Stimulated activated CD8-positive, alpha-beta memory T cell treated with anti-CD3 and anti-CD28 coated beads, Interleukin-7, amount 100 ng/mL, for 48 hours (primary cell): Measurements from ENCODE around the gene C1orf35.
"Not testable (repeated sequence)": the region's sequence is repeated elsewhere in the genome, so short reads cannot be mapped to it uniquely, and the experiment has no call there.

Experiments
- DNase-seq, 2 donors: peaks; one replicate each; pipeline ENCODE4 v3.0.0-alpha.2; 2020; ENCODE audit warnings: low read depth in 1 of 2; ENCODE audit errors: extremely low read depth in 1 of 2

The C1orf35 gene

DNA sequence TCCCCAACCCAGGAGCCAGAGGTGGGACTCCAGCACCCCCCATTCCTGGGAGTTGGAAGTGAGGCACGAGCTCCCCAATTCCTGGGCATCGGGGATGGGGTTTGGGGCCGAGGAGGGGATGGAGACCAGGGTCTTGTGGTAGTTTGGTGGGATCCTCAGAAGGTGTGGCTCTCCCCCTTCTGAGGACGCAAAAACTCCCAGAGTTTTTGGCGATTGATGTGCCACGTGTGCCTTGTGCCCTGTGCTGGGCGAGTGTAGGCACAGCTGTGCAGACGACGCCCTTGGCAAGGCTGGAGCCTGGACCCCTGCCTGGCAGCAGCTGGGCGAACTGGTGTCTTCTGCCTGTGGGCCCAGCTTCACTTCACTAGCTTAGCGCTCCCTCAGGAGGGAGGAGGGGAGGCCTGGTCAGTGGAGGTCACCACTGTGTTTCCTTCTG lies 39.6 kb upstream of the C1orf35 start:
- DNase-seq = no peak

DNA sequence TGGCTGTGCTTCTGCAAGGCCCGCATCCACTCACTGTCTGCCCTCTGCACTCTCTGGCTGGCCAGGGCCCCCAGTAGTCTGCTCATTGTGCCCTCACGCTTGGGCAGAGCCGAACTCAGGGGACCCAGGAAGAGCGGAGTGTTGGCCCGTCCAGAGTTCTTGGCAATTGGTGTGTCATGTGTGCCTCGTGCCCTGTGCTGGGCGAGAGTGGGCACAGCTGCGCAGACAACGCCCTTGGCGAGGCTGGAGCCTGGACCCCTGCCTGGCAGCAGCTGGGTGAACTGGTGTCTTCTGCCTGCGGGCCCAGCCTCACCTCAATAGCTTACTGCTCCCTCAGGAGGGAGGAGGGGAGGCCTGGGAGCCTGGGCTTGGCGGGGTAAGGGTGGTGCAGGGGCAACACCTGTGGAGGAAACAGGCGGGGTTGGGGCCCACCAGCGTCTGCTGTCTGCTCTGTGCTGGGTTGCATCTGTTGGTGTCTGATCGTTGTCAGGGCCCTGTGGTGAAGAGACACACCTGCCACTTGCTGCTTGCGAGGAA lies 39.1 kb upstream of the C1orf35 start:
- DNase-seq = no peak

DNA sequence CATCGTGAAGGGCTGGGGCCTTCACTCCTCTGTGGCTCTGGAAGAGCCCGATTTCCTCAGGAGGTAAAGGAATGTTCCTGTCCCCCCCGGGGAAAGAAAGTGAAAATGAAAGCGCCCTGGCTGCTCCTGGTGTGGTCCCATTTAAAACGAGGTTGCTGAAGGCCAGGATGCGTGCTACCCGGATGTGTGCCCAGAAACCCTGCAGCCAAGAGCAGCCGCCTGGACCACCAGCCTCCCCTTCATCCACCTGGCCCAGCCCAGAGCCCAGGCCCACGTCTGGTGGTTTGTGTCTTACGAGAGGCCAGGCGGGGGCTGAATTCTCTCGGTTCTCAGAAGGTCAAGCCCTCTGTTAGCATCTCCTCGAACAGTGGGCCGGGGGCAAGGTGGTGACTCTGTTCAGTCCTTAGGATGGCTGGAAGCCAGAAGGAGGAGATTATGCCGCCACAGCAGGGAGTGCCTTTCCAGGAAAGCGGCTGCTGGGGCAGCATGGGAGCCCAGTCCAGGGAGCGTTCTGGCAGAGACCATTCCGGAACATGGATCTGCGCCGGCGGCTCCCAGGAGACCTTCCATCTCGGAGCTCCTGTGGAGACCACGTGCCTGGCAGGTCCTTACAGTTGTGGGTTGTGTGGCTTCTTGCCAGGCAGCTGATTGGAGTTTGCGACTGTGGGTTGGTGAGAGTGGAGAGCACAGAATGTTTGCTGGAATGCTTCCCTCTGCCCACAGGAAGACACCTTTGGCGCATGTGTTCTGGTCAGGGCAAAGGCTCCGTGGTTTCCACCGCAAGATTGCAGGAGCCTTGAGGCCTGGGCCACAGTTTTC lies 38.3 kb upstream of the C1orf35 start:
- DNase-seq = no peak

DNA sequence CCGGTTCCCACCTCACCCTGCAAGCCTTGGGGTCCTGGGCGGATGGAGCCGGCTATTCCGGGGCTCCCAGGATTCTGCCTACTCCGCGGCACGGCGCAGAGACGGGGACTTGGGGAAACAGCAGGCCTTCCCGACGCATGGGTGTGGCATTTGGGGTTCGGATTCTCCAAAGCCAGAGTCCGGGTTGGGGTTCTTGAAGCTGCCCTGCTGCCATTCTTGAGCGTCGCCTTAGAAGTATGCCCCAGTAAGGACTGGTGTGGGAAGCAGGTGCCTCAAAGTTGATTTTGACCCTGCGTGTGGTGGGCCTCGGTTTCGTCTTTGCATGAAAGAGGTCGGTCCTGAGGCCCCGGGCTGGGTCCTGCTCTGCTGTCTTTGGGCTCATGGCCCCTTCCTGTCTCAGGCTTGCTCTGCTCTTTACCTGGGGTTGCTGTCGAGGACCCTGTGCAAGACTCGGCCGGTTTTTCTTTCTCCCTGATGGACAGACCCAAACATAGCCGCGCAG lies 37.6 kb upstream of the C1orf35 start:
- no peak for DNase-seq

DNA sequence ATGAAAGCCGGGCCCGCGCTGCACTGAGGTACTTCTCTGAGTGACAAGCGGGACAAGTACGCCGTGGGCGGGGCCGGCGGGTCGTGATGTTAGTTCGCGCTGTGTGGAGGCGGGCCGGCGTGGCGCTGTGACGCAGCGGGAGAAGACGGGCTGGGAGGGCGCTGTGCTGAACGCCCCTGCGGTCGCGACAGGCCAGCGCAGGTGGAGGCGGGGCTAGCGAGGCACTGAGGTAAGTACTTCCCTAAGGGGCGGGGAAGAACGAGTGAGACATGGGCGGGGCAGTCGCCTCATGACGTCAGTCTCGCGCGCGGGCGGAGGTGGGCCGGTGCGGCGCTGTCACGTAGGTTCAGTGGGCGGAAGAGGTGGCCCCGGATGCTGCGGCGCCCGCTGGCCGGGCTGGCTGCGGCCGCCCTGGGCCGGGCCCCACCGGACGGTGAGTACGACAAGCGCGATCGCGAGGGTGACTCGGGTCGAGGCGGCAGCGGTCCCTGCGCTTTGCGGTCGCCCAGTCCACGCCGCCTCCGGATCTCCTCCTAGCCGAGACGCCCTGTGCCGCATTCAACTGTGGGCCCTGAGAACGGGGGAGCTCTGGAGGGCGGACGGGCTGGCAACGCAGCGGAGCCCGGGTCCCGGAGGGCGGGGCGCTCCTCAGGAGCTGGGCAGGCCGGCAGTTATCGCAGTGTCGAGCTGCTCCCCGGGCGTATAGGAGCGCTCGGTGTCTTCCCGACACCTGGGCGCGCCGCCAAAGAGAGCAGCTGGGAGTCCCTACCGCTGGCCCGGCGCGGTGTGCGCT lies 37.0 kb upstream of the C1orf35 start, which contains the start of gene GUK1:
GUK1 (plus strand) TSS at position 349 of the 793 bp plus-strand sequence; CDS start at position 373, 24 bp downstream.
- peak; percentile 100 for DNase-seq

DNA sequence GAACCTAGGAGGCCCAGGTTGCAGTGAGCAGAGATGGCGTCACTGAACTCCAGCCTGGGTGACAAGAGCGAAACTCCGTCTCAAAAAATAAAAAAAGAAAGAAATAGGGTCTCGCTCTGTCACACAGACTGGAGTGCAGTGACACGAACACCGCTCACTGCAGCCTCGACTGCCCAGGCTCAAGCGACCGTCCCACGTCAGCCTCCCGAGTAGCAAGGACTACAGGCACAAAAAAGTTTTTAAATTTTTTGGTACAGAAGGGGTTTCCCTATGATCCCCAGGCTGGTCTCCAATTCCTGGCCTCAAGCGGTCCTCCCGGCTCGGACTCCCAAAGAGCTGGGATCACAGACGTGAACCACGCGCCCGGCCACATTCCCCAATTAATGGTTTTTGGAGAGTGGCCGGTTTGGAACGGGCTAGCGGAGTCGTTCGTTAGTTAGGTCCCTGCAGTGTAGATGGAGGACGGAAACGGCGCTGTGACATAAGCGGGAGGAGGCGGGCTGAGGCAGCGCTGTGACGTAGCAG lies 36.3 kb upstream of the C1orf35 start:
- no peak for DNase-seq

DNA sequence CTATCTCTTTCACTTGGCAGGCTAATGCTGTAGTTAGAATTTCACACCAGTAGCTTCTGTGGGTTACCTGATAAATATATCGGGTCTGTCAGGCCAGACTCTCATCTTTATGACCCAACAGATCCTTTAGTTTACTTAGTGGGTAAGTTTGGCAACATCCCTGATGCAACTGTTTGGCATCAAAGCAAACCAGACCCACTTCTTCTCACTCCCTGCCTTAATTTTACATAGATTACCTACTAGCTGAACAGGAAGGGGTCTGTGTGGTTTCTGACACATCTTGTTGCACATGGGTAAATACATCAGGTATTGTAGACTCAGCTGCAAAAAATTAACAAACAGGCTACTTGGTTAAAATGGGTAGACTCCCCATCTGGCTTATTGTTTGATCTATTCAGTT lies 33.8 kb upstream of the C1orf35 start:
- no peak for DNase-seq

DNA sequence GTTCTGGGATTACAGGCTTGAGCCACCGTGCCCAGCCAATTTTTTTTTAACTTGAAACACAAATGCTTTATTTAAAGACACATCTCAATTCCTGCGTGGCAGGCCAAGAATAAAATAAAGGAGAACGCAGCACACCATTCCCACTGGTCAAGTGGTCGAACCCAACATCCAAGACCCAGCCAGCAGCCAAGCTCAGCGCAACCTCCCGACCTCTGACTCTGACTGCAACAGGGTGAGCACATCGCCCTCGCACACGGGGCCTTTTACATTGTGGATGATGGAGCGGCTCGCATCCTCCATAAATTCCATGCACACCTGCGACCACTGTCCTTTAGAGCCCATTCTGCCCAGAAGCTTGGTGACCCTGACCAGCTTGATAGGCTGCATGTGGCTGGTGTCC lies 31.5 kb upstream of the C1orf35 start:
- no peak for DNase-seq

DNA sequence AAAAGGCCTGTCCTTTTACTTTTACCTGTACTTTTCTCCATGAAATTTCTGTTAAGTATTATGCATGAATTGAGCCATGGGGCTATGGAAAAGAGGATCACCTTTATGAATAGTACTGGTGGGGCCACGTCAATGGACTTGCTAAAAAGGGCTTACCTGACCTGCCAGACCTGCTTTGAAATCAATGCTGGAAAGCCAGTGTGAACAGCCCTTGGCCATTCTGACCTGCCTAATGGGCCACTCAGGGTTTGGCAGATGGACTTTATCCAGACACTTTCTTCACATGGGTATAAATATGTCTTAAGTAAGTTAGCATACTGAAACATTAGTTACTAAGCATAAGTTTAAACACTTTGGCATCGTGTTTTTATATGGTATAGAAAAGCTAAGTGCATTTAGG lies 28.6 kb upstream of the C1orf35 start:
- no peak for DNase-seq

DNA sequence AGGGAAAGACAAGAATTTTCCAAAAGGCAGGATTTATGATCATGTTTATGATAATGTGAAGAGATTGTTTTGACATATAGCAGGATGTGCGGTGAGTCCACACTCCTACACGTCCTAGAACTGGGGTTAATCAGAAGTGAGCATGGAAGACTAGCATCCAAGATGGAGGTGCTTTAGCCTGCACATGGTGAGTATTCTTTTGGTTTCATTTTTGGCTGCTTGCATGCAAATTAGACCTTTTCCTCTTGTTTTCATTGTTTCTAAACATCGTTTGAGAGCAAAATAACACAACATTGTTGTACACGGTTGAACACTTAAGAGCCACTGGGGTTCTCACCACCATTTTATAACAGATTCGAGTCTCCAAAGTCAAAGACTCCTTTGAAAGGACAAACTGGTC lies 22.1 kb upstream of the C1orf35 start:
- DNase-seq = no peak

DNA sequence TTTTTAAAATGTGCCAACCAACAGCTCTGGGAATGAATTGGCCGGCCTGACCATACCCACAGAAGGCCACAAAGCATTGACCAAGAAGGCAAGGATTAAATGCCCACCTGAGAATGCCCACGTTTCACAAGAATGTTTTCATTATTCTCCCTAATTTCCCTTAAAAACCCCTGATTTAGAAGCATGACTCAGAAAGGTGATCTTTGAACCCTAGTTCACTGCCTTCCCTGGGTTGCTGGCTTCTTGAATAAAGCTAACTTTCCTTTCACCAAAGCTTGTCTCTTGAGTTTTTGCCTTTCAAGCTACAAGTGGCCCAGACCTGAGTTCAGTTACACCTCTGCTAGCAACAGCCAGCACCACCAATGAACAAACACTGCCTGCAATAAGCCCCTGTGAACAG lies 20.4 kb upstream of the C1orf35 start:
- no peak for DNase-seq

DNA sequence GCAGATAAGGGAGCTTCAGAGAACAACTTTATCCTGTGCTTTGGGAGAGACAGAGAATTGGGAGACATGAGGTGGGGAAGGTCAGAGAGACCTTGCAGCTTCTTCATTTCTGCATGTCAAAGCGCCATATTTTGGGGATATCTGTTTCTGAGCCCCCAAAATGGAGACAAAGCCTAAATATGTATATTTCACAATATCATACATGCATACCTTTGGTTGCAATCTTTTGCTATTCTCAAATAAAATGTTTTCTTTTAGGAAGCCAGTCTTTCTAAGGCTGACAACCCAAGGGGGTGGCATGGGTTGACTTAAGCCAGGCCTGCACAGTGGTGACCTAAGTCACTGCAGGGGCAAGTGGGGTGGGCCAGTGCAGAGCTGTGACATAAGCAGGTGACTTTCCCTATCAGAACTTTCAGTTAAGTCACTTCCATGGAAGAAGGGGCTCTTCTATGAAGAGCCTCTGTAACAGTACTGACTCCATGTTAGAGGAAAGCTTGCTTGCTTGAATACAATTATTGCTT lies 19.9 kb upstream of the C1orf35 start:
- DNase-seq = no peak

DNA sequence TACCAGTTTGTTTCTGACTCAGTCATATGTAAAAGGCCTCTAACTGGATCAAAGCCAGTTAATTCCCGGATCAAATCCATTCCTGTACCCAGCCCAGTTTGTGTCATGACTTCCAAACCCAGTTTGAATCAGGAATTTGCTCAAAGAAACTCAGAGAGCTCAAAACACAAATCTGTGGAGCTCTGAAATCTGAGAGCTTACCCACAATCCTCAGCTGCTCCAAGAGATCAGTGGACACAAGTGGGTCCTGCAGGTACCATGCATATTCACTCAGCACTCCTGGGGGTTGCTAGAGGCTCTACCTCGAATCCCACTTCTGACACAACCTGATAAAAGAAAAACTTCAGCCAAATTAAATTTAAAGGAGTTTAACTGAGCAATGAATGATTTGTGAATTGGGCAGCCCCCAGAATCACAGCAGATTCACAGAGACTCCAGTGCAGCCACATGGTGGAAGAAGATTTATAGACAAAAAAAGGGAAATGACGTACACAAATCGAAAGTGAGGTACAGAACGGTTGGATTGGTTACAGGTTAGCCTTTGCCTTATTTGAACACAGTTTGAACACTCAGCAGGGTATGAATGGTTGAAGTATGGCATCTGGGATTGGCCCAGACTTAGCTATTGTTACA lies 17.8 kb upstream of the C1orf35 start:
- no peak for DNase-seq

DNA sequence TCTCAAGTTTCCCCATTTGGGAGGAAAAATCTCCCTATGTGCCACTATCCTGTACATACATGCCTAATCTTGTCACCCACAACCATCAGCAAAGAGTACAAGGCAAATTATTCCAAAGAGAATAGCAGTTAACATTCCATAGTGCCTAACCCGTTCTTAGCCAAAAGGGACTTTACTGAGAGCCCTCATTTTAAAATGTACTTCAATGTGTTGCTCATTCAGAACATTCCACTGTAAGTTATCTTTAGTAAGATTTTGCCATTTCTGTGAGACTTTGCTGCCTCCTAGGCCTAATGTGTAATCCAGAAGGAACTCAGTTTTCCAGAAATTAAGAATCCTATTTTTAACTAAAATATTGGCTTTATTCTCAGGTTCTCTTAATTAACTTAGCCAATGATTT lies 17.2 kb upstream of the C1orf35 start:
- no peak for DNase-seq

DNA sequence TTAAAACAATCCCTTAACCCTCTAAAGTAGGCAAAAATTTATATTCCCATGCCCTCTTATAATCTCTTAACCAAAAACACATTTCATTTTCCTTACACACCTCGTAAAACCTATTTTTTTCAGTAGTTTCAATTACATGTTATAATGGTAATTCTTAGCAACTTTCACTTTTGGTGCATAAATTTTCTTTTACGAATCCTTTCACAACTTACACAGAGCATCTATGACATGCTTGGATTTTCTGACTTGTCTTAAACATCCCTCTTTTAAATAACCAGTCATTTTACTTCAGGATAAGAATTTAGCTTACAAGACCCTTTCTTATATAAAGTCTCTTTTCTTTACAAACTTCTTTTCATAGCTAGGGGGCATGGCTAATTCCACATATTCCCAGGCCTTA lies 14.9 kb upstream of the C1orf35 start:
- no peak for DNase-seq

DNA sequence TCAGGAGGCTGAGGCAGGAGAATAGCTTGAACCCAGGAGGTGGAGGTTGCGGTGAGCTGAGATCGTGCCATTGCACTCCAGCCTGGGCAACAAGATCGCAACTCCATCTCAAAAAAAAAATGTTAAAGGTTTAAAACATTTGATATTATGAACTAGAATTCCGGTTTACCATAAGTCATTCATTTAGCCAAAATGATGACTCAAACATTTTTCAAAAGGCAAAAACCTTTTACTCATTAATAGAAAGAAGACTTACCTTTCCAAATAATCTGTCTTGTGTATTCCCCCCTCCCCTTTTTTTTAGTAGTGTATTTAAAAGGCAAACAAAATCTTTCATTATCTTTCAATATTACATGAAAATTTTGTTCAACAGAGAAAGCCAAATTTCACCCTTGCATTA lies 14.2 kb upstream of the C1orf35 start:
- no peak for DNase-seq

DNA sequence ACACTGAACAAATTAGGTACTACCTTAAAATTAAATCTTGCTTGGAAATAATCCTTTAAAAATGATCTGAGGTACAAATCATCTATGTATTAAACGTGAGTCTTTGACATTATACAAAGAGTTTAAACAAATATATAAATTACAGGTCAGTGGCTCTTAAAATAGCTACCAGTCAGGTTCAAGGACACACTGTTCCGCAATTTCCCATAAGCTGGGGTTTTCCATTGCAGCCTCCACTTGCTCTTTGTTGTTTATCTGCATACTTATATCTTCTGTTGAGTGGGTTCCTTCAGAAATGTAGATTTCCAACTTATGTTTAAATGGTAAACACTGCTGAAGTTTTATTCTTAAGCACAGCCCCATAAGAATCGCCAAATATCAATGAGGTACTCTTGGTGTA lies 11.7 kb upstream of the C1orf35 start:
- no peak for DNase-seq

DNA sequence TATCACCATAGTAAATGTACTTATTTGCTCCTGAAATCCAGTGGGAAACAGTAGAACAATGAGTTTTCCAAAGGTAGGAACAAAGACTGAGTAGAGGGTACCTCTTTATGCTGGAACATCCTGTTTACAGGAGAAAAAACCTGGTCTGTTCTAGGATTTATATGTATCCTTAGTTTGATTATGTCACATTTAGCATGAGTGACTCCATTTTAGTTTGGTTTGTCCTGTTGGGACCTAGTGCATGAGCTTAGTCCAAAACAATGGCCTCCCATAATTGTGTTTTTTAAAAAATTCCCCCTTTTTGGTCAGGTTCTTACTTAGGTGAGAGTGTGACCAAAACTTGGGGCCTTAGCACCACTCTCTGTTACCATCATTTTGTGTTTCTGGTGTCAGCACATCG lies 9.5 kb upstream of the C1orf35 start:
- no peak for DNase-seq

DNA sequence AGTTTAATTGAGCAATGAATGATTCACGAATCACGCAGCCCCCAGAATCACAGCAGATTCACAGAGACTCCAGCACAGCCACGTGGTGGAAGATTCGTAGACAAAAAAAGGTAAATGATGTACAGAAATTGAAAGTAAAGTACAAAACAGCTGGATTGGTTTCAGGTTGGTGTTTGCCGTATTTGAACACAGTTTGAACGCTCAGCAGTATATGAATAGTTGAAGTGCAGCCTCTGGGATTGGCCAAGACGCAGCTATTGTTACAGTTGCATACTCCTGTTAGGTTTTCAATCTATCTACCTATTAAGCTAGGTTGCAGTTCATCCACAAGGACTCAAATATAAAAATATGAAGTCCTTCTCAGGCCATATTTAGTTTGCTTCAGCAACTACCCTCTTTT lies 9.0 kb upstream of the C1orf35 start:
- no peak for DNase-seq

DNA sequence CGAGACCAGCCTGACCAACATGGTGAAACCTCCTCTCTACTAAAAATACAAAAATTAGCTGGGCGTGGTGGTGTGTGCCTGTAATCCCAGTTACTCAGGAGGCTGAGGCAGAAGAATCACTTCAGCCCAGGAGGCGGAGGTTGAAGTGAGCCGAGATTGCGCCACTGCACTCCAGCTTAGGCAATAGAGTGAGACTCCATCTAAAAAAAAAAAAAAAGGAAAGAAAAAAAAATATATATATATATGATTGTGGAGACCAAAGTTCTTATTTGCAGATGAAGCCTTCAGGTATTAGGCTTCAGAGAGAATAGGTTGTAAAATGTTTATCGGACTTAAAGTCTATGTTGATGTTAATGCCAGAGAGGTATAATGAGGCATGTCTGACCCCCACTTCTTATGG lies 8.2 kb upstream of the C1orf35 start:
- DNase-seq = not testable (repeated sequence)

DNA sequence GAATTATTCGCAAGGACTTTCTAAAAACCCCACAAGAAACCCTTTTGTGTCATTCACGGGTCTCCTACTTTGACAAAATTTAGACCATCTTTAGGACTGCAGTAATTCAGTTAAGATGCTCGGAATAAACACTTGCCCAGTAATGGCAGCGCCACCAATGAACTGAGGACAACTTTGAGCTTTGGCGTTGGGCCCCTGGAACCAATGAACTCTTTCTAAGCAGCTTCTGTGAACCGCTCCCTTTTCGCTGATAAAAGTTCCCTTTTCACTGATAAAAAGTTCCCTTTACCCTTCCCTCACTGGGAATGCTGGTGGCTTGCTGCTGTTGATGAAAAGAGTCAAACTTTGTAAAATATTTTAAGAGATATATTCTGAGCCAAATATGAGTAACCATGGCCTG lies 7.4 kb upstream of the C1orf35 start:
- no peak for DNase-seq
